ENCODE results near the gene IKZF3. TPM values are rescaled to one million over a fixed set of nuclear protein-coding genes. Genes with fewer than 3 reads are reported as not detected.

Gene IKZF3
- total RNA-seq, 1 experiment from 2014 or later = 0.22 TPM

DNA sequence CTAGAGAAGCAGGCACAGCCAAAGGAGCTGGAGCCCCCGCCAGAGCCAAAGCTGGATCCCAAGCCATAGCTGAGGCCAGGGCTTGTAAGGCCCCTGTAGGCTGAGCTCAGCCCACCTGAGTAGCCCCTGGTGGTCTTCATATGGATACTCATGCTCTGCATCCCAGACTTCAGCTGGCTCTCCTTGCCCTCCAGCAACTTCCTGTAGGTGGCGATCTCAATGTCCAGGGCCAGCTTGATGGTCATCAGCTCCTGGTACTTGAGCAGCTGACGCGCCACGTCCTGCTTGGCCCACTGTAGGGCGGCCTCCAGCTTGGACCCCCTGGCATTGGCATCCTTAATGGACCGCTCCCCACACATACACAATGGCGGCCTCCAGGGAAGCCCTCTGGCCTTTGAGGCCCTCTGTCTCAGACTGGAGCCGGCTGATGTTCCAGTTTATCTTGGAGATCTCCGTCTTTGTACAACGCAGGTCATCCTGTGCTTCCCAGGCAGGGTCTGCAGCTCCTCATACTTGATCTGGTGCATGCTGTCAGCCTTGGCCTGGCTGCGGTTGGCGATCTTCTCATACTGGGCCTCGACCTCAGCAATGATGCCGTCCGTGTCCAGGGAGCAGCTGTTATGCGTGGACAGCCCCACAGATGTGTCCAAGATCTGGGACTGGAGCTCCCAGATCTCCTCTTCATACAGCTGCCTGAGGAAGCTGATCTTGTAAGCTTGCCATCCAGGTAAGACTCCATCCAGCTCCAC is 28.9 kb downstream of the IKZF3 start:
- peaks cover 5% of the 10 kb centered on the region for H3K27me3 Mint-ChIP-seq (ENCODE audit: low read depth)
- WGBS (ENCODE audit: extremely low coverage, insufficient read length, low lambda C conversion rate) = no CpG with 5 or more reads among the region's 17 CpGs
- H3K9ac ChIP-seq (ENCODE audit: extremely low read depth, insufficient read length, low read length) = no peak overlapping the region

More for the DNA sequence above, 28.9 kb downstream of the IKZF3 start:
- no peak overlapping the region for H3K4me2 ChIP-seq (ENCODE audit: insufficient read depth, insufficient read length, low read length)
- no peak overlapping the region for H4K5ac ChIP-seq (ENCODE audit: insufficient read length, low read depth, low read length)
- no peak overlapping the region for H3K23ac ChIP-seq (ENCODE audit: insufficient read length, low read depth, low read length)
- H3K4ac ChIP-seq (ENCODE audit: low read depth, low read length) = no peak overlapping the region
- H2AK5ac ChIP-seq (ENCODE audit: insufficient read length, low read length) = no peak overlapping the region
- H3K14ac ChIP-seq (ENCODE audit: insufficient read depth, low read length) = no peak overlapping the region
- no peak overlapping the region for H2BK20ac ChIP-seq (ENCODE audit: low read depth, low read length, poor library complexity, severe bottlenecking)
- H2BK5ac ChIP-seq (ENCODE audit: insufficient read length, low read length) = no peak overlapping the region
- H3K27ac ChIP-seq (ENCODE audit: insufficient read length, low read depth, low read length) = no peak overlapping the region
- no peak overlapping the region for H3K18ac ChIP-seq (ENCODE audit: insufficient read length, low read depth, low read length)
- no peak overlapping the region for H4K91ac ChIP-seq (ENCODE audit: insufficient read length, low read depth, low read length)
- Mint-ChIP-seq H3K27ac (no peak overlapping the region), H3K4me3 (no peak overlapping the region), H3K36me3 (ENCODE audit: insufficient read depth in 1 of 3, low read depth in 3 of 3) (no peaks in the 10 kb centered on the region), H3K9me3 (peaks cover 8 to 12% of the 10 kb centered on the region in 2 experiments; a peak in 4 of 5 replicates), H3K4me1 (no peaks in the 10 kb centered on the region)
- H3K27me3 ChIP-seq (ENCODE audit: insufficient read depth, low read length) = no peaks in the 10 kb centered on the region
- no peak overlapping the region for H2BK12ac ChIP-seq (ENCODE audit: insufficient read length, low read depth, low read length)
- H3K79me1 ChIP-seq (ENCODE audit: insufficient read depth, low read depth, low read length, poor library complexity, severe bottlenecking) = no peaks in the 10 kb centered on the region
- H2BK120ac ChIP-seq (ENCODE audit: low read depth, low read length, poor library complexity, severe bottlenecking) = no peak overlapping the region
- no peak overlapping the region for H3K56ac ChIP-seq (ENCODE audit: insufficient read length, low read depth, low read length)
- H3K9me3 ChIP-seq (ENCODE audit: control insufficient read depth, low read depth, low read length) = no peaks in the 10 kb centered on the region
- H3K23me2 ChIP-seq (ENCODE audit: insufficient read length, low read depth, low read length, poor library complexity, severe bottlenecking) = no peaks in the 10 kb centered on the region
- no peaks in the 10 kb centered on the region for H3K79me2 ChIP-seq (ENCODE audit: insufficient read depth, low read length)
- no peak overlapping the region for H4K8ac ChIP-seq (replicated peaks; ENCODE audit: insufficient read length, low read depth, low read length)
- no peak overlapping the region for H2AFZ ChIP-seq (ENCODE audit: low read length)
- H4K20me1 ChIP-seq (ENCODE audit: control insufficient read depth, insufficient read depth, insufficient read length) = no peaks in the 10 kb centered on the region
- H3T11ph ChIP-seq (ENCODE audit: low read length) = no peak overlapping the region
- no peaks in the 10 kb centered on the region for H3K4me1 ChIP-seq (ENCODE audit: insufficient read depth, low read length)
- no peak overlapping the region for H2BK15ac ChIP-seq (ENCODE audit: low read depth, low read length)
- peak; percentile 71 for DNase-seq
- TF ChIP-seq, protein P1, sequence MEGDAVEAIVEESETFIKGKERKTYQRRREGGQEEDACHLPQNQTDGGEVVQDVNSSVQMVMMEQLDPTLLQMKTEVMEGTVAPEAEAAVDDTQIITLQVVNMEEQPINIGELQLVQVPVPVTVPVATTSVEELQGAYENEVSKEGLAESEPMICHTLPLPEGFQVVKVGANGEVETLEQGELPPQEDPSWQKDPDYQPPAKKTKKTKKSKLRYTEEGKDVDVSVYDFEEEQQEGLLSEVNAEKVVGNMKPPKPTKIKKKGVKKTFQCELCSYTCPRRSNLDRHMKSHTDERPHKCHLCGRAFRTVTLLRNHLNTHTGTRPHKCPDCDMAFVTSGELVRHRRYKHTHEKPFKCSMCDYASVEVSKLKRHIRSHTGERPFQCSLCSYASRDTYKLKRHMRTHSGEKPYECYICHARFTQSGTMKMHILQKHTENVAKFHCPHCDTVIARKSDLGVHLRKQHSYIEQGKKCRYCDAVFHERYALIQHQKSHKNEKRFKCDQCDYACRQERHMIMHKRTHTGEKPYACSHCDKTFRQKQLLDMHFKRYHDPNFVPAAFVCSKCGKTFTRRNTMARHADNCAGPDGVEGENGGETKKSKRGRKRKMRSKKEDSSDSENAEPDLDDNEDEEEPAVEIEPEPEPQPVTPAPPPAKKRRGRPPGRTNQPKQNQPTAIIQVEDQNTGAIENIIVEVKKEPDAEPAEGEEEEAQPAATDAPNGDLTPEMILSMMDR (conservative IDR thresholded peaks at IDR 0.05) = peak; percentile 55

All from H9 (cell line).